HG03442 (cell line): Measurements from ENCODE around the gene ACTR1B.
"Not testable (repeated sequence)": the region's sequence is repeated elsewhere in the genome, so short reads cannot be mapped to it uniquely, and the experiment has no call there.

Experiments
- ATAC-seq: cut with Tn5 transposase; IDR thresholded peaks from one replicate; pipeline ENCODE4 v1.9.1; 2021; ENCODE audit warnings: mild to moderate bottlenecking, moderate library complexity; ENCODE audit not compliant: unreplicated experiment

The ACTR1B gene

GRCh38 chr2:97663962-97664635 is at the start of gene ACTR1B:
Gene ACTR1B (minus strand): TSS chr2:97664044. CDS start chr2:97663890, 154 bp downstream.
- ATAC-seq: peak; percentile 79

GRCh38 chr2:97712693-97713295 is 49.0 kb upstream of the ACTR1B start:
- ATAC-seq: no peak

GRCh38 chr2:97712175-97712574 is 48.3 kb upstream of the ACTR1B start:
- not testable (repeated sequence) for ATAC-seq

- no peak for ATAC-seq
These were observed 47.5 kb upstream of the ACTR1B start for GRCh38 chr2:97711394-97711711.

GRCh38 chr2:97708608-97709007 is 44.8 kb upstream of the ACTR1B start:
- ATAC-seq: no peak

- ATAC-seq: no peak
These were observed 44.2 kb upstream of the ACTR1B start for GRCh38 chr2:97708048-97708380.

GRCh38 chr2:97707362-97708047 is 43.7 kb upstream of the ACTR1B start:
- ATAC-seq: no peak

- no peak for ATAC-seq
These were observed 43.0 kb upstream of the ACTR1B start for GRCh38 chr2:97706708-97707345.

GRCh38 chr2:97706112-97706511 is 42.3 kb upstream of the ACTR1B start:
- no peak for ATAC-seq

- no peak for ATAC-seq
These were observed 41.1 kb upstream of the ACTR1B start for GRCh38 chr2:97704989-97705388.

GRCh38 chr2:97703741-97704140 is 39.9 kb upstream of the ACTR1B start:
- no peak for ATAC-seq

- no peak for ATAC-seq
These were observed 39.1 kb upstream of the ACTR1B start for GRCh38 chr2:97702731-97703470.

- no peak for ATAC-seq
These were observed 38.1 kb upstream of the ACTR1B start for GRCh38 chr2:97701851-97702465.

GRCh38 chr2:97701186-97701585 is 37.3 kb upstream of the ACTR1B start:
- ATAC-seq: no peak

GRCh38 chr2:97699765-97700444 is 36.1 kb upstream of the ACTR1B start:
- ATAC-seq: peak; percentile 52

GRCh38 chr2:97698530-97698929 is 34.7 kb upstream of the ACTR1B start:
- ATAC-seq: no peak

GRCh38 chr2:97697252-97698235 is 33.7 kb upstream of the ACTR1B start:
- peak; percentile 55 for ATAC-seq

GRCh38 chr2:97695744-97696143 is 31.9 kb upstream of the ACTR1B start:
- no peak for ATAC-seq

GRCh38 chr2:97693476-97693875 is 29.6 kb upstream of the ACTR1B start:
- ATAC-seq: no peak
